Activated CD8-positive, alpha-beta memory T cell treated with anti-CD3 and anti-CD28 coated beads, Interleukin-2, amount 50 U/mL, for 48 hours (primary cell): ENCODE data around the gene GRID1.

Experiments
- DNase-seq: peaks from one replicate; pipeline ENCODE4 v3.0.0-alpha.2; 2020

GRID1 gene

DNA sequence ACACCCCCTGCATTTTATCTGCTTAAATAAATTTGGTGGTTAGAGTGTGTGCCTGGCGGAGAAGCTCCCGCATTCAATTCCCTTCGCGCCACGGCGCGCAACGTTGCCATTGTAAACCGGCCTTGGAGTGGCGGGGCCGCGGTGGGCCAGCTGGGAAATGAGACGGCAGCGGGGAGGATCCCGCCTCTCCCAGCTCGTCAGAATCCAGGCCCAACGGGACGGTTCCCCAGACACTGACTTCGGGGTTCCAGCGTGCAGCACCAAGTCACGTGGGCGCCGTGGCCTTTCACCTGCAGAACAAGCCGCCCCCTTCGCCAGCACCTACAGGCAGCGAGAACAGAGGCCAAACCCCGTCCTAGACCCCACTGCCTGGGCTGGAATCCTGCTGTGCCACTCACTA, 103.4 kb downstream of the GRID1 start:
- DNase-seq: peak; percentile 44

DNA sequence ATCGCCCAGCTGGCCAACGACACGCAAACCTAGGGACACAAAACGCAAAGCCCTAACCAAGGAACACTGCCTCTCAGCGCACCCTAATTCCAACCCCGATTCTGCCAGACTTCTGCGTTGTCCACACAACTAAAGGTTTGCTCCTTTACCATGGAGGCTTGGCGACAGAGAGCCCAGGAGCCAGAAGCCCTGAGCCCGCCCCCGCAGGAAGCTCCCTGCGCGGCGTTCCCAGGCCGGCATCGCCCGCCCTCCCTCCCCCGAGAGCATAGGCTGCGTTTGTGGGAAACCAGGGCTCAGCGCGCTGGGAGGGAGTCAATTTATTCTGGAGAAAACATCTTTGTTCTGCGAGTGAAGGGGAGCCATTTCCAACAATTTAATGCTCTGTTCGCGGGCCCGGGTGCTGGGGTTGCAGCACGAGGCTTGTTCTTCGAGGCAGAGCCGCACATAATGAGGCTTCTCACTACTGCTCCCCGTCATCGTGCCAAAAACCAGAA, 103.9 kb downstream of the GRID1 start:
- DNase-seq: no peak

DNA sequence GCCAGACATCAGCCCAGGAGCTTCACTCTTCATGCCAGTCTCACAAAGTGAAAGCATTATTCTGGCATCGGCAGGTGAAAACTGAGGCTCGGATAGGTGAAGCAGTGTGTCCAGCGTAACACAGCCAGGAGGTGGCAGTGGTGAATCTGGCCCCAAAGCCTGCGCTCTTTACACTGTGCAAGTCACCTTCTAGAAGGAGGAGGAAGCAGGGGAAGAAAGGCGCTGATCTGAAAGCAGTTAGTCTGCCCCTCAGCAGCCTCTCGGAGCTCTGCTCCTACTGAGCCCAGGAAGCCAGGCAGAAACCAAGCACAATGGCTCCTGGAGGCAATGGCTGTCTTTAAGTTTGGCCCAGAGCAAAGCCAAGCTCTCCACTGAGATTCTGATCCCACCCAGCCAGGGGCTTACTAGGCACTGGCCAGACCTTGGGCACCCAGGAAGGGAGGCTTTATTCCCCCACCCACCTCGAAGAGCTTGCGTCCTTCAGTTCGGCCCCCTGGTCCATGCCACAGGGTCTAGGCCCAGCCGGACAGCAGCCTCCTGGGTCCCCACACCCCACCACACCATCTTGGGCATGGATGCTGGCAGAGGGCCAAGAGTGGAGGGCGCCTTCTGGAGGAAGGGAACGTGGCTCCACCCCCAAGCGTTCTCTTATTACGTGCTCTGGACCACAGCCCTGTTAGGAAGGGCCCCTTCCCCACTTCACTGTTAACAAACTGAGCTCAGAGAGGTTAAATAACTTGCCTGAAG, 104.5 kb downstream of the GRID1 start:
- DNase-seq: peak; percentile 51

DNA sequence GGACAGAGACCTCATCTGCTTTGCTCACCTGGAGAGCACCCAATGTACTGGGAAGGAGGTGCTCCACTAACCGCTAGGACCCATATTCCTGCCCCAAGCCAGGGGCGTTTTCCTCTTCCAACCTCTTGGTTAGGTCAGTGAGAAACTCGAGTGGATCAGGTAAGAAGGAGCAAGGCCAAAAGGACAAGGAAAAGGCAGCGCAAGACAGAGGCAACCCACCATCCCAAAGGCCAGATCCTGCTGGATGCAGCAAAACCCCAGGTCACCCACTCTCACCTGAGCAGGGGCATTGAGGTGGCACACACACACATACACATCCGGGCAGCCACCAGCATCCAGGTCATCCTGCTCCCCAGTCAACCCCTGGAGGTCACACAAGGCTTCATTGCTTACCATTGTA, 105.1 kb downstream of the GRID1 start:
- peak; percentile 40 for DNase-seq

GRCh38 chr10:86260564-86260963, 106.0 kb downstream of the GRID1 start:
- no peak for DNase-seq

- DNase-seq: no peak
Measured at GRCh38 chr10:86259901-86260562, 106.6 kb downstream of the GRID1 start.

DNA sequence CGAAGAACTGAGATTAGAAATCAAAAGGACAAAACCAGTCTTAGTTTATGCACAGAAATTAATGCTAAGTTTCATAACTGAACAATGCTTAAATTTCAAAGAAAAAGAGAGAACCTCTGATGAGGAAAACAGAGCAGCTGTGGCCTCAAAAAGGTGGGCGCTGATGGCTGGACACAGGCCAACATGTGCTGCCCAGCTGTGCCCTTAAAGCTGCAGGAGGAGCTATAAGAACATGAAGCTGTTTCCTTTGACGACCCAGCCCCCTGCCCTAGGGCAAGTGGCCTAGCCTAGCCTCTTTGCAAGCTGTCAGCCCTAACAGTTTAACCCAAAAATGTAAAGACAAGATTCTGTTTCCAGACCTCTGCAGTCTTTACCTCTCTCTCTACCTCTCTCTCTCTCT, 107.7 kb downstream of the GRID1 start:
- DNase-seq: no peak

DNA sequence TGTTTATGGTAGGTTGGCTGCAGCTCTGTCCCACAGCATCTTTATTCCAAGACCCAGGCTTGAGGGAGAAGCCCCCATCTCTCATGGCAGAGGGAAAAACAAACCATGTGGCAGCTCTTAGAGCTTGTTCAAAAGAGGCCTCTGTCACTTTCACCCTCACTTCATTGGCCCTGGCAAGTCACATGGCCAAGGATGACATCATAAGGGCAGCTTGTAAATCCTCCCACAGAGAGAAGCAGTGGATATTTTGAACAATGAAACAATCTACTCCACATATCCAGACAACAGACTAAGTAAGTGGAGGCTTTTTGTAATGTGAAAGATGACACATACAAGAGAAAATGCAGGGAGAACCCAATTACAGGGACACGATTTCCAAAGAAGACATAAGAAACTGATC, 108.1 kb downstream of the GRID1 start:
- no peak for DNase-seq

- no peak for DNase-seq
Measured at GRCh38 chr10:86257683-86258082, 108.9 kb downstream of the GRID1 start.

GRCh38 chr10:86256690-86257315, 109.8 kb downstream of the GRID1 start:
- DNase-seq: no peak

DNA sequence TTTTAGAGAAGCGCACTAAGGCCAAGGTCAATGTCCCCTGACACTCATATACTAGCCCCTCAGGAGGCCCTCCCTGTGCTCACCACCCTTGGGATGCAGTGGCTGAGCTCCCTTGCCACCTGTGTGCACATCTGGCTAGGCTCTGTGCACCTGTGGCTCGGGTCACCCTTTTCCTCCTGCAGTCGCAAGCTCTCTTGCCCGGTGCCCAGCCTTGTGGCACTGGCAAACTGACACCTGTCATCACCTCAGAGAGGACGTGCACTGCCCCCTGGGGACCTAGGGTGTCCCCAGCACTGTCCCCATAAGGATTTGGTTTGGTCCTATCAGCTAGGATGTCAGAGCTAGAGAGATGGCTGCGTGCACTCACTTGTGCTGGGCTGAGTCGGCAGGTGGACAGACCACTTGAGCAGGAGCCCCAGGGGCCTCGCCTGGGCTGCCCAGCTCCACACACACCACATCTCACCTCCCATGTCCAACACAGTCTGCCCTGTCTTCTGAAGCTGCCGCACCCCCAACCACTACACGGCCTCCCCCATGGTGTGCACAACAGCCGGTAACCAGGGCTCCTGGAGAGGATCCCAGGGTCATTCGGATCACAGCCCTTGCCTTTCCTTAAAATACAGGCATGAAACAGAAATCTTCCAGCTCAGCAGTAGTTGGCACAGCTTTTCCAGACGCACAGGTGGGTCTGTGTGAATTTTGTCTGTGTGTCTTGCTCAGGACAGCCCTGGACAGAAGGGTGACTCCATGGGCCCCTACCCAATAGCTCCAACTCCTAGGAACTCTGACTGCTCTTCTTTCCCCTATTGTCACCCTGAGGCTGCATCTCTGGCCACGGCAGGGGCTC, 111.0 kb downstream of the GRID1 start:
- no peak for DNase-seq

DNA sequence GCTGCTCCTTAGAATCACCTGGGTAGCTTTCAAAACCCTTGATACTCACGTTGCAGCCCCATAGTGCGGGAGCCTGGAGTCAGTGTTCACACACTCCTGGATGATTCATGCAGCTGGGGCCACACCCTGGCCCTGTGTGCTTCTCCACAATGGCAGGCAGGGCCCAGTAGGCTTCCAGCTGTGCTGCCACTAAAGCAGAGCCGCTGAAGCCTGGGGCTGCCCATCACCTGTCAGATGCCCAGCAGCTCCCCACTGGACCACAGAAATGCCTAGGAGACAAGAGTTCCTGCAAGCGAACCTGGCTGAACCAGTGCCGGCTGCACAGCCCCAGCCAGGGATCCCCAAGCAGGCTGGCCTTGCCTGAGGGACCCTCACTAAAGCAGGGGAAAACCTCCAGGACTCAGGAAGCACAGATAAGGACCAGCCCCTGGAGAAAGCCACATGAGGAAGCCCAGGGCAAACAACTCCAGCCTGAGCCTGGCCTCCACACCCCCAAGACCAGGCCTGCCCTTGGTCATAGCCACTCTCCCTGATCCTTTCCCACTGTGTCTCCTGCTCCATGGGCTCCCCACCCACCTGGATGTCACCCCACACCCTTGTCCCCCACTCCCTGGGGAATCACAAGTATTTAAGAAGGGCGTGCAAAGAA, 111.9 kb downstream of the GRID1 start:
- DNase-seq: no peak

GRCh38 chr10:86254081-86254480, 112.5 kb downstream of the GRID1 start:
- no peak for DNase-seq

GRCh38 chr10:86253091-86254072, 113.2 kb downstream of the GRID1 start:
- no peak for DNase-seq

GRCh38 chr10:86252556-86252955, 114.0 kb downstream of the GRID1 start:
- no peak for DNase-seq

DNA sequence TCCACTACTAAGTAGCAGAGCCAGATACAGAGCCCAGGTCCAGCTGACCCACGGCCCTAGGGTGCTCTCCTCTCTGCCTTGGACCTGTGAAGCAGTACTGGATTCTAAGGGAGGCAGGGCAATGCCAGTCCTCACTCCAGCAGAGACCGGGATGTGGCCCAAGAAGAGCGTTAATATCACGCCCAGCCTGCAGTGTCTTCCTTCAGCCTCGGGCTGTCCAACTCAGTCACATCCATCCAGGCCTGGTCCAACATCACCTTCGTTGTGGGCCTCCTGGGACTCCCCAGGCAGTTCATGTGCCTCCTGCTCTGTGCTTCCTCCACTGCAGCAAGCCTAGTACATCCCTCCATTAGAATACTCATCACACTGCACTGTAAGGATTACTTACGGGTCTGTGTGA, 114.5 kb downstream of the GRID1 start:
- DNase-seq: no peak

GRCh38 chr10:86251426-86251825, 115.2 kb downstream of the GRID1 start:
- DNase-seq: no peak

DNA sequence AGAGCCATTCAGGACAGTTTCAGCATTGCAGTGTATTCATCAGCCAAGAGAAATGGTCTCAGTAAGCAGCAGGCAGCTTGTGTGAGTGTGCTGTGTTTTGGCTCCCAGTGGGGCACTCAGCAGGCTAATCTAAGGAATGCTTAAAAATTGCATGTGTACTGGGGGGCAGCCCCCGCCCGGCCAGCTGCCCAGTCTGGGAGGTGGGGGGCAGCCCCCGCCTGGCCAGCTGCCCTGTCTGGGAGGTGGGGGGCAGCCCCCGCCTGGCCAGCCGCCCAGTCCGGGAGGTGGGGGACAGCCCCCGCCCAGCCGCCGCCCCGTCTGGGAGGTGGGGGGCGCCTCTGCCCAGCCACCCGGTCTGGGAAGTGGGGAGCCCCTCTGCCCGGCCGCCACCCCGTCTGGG, 116.2 kb downstream of the GRID1 start:
- no peak for DNase-seq

- no peak for DNase-seq
Measured at GRCh38 chr10:86249794-86250193, 116.8 kb downstream of the GRID1 start.

GRCh38 chr10:86248062-86248461, 118.5 kb downstream of the GRID1 start:
- DNase-seq: no peak

DNA sequence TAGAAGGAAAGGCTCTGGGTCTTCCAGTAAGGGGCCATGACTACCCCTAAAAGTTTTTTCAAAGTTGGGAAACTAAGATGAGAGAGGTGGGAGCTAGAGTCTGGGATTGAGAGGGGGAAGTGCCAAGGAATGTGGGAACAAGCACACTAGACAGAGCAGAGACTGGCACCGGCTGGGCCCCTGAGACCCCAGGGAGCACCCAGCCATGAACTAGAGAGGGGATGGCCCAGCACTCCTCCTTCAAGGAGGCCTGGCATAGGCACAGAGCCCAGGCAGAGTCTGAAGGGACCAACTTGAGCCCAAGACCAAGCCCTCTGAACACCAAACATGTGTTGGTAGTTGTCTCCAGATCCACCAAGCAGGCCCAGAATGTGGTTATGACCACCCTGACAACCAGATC, 119.0 kb downstream of the GRID1 start:
- no peak for DNase-seq
